GM15510 (cell line): ENCODE results near the gene ZFAND4.

Source experiments
- POLR2A ChIP-seq: IDR thresholded peaks from 3 replicates; pipeline ENCODE4 v1.6.1; 2011; ENCODE audit warnings: borderline replicate concordance; ENCODE audit not compliant: insufficient read length; ENCODE audit errors: extremely low read depth

Gene ZFAND4

DNA sequence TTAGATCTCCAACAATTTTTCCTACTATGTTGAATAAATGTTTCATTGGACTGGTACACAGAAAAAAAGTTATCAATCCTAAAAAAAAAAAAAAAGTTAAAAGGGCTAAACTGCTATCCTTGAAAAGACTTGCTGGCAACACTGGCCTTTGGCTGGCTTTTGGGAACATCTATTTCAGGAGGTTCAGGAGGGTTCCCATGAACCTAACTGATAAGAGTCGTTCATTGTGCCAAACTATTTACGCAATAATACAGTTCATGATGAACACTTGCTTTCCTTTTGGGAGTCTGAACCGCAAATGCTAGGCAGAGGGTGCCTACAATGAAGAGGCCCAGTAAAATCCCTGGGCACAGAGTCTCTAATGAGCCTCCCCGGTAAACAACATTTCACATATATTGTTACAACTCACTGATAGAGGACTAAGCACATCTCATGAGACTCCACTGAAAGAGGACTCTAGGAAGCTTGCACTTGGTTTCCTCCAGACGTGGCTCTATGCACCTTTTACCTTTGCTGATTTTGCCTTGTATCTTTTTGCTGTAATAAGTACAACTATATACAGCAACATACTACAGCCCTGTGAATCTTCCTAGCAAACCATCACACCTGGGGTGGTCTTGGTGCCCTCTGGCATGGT, 45.0 kb downstream of the ZFAND4 start:
- no peak for TF ChIP-seq POLR2A

DNA sequence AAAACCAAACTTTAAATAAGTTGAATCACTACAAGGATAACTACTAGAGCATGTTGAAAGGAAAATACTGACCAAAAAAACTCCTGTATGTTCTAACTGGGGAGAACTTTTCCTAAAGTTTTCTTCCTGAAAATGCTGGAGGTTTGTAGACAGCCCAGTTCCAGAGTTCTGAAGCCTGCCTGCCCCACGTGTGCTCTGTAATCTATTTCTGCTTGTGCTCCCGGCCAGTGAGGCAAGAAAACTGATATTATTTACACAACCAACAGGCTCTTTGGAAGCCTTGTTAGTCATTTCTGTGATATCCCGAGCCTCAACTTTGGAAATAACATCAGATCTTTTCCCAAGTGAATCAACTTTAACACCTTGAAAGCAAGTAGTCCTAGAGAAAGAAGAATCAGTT, 46.7 kb downstream of the ZFAND4 start:
- no peak for TF ChIP-seq POLR2A

DNA sequence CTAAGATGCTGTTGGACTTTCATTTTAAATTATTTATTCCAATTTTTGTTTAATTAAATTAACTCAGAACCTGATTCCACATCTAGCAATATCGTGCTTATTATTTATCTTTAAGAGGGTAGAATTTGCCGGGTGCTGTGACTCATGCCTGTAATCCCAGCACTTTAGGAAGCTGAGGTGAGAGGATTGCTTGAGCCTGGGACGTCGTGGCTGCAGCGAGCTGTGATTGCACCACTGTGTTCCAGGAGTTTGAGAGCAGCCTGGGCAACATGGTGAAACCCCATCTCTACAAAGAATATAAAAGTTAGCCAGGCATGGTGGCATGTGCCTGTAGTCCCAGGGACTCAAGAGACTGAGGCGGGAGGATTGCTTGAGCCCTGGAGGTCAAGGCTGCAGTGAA, 47.8 kb downstream of the ZFAND4 start:
- TF ChIP-seq POLR2A: no peak

DNA sequence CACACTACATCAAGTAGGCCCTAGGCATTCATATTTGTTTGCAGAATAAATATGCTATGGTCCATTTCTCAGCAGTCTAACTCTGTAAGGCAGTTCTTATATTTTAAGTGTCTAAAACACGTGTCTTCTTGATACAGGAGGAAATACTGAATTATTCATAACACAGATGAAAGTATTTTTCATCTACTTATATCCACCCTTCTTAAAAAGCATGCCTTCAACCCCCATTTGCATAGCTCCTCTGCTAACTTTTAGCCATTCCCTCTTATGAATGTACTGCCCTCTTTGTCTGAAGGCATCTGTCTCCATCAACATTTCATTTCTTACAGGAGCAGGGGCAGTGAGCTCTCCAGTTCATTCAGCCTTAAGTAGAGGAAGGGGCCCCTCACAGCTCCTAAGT, 57.7 kb downstream of the ZFAND4 start:
- TF ChIP-seq POLR2A: no peak

DNA sequence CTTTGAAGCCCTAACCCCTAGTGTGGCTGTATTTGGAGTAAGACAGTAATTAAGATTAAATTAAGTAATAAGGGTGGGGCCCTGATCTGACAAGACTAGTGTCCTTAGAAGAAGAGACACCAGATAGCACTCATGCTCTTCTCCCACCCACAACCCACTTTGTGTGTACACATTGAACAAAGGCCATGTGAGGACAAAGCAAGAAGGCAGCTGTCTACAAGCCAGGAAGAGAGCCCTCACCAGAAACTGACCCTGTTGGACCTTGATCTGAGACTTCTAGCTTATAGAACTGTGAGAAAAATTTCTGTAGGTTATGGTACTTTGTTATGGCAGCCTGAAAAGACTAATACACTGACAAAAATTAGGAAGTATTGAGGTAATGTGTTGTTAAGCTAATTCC, 59.8 kb downstream of the ZFAND4 start:
- TF ChIP-seq POLR2A: no peak

DNA sequence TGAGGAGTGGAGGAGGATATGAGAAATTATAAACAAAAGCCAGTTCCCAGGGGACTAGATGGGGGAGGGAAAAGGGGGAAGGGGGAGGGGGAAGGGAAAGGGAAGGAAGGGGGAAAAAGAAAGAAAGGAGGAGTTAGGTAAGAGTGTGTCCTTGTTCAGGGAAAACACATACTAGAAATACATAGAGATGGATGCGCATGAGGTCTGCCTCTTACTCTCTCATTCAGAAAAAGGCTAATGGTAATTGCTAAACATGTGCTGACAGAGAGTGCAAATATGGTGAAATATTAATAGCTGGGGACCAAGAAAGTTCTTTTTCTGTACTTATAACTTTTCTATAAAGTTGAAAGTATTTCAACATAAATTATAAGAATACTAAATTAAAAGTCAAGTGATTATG, 64.5 kb downstream of the ZFAND4 start:
- no peak for TF ChIP-seq POLR2A

DNA sequence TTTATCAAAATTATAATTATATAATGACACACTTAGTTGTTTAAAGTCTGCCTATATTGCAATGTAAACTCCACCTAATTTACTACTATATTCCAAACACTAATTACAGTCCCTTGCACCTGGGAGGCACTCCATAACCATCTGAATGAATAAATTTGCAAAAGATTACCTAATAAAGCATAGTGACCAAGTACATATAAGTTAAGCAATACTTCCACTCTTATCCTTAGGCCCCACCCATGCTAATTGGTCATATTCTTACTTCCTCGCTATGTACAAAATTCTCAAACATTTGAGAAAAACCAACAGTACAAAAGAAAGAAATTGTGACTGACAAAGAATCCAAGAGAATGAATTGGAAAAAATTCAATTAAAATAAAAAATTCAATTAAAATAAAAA, 65.3 kb downstream of the ZFAND4 start:
- no peak for TF ChIP-seq POLR2A

DNA sequence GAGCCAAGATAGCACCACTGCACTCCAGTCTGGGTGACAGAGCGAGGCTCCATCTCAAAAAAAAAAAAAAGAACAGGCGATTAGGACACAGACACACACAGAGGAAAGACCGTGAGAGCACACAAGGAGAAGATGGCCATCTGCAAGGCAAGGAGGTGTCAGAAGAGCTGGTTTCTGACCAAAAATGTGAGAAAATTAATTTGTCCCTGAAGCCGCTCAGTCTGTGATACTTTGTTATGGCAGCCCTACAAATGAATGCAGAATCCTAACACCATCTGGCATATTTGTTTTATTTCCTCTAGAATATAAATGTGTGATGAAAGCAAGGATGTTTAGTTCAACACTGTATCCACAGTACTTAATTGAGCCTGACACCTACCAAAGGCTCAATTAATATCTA, 69.7 kb downstream of the ZFAND4 start:
- TF ChIP-seq POLR2A: no peak

DNA sequence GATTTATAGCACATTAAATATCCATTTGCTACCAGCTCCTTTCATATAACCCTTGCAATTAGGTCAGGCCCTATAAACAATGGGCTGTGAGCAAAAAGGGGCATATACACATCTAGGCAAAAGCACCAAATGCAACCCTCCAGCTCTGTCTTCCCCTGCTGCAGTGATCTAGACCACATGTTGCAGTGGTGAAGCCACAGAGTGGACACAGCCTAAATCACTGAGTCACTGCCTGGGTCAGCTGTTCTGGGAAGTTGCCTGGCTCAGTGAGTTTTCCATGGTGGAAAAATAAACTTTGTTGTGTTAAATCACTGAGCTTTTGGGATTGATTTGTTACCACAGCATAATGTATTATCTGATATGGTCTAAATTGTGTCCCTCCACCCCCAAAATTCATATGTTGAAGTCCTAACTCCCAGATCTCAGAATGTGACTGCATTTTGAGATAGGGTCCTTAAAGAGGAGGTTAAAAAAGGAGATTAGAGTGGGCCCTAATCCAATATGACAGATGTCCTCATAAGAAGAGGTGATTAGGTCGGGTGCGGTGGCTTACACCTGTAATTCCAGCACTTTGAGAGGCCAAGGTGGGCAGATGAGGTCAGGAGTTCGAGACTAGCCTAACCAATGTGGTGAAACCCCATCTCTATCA, 70.4 kb downstream of the ZFAND4 start:
- TF ChIP-seq POLR2A: no peak

DNA sequence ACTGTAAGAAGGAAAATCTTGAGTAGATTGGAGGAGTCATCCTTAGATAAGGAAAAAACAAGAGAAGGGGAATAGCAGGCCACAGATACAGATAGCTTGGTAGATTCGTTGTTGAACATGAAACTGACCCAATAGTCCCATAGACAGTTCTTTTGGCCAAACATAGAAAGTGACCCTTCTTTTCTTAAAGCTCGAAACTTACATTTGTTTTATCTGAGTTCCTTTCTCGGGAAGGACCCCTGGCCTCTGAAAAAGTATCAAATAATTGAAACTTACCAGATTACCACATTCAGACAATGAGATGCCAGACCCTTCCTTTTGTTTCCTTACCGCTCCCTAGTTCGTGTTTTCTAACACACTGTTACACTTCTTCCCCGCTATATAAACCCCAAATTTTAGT, 72.9 kb downstream of the ZFAND4 start:
- TF ChIP-seq POLR2A: no peak

DNA sequence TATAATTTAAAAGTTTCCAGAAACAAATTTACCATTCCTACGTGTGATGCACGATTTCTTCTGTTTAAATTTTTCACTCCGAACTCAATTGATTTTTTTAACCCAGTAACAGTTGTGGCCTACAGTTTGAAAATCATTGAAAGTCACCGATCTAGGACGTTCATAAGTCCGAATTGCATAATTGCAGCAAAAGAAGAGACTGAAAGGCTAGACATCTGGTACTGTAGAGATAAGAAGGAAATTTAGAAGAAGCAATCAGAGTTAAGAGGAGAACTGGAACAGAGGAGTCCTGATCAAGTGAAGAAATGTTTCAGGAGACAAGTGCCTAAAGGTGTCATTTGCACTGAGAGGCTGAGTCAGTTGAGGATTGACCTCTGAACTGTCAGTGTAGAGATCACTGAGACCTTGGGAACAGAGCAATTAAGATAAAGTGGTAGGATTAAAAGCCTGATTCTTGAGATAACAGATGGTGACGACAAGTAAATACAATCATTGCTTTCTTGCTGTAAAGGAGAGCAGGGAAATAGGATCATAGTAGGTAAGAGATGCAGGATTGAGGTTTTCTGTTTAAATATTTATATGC, 73.5 kb downstream of the ZFAND4 start:
- TF ChIP-seq POLR2A: no peak

DNA sequence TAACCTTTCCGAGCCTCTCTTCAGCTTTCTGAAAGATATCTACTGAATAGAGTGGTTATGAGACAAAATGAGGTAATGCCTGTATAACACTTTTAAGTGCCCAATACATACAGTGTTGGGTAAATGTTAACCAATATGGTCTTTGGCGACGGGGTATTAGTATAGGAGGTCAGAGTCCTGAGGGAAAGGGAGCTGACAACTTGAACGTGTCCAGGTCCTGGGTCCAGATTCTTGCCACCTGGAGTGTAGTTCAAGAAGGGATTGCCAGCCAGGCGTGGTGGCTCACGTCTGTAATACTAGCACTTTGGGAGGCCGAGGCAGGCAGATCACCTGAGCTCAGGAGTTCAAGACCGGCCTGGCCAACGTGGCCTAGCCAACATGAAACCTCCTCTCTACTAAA, 76.0 kb downstream of the ZFAND4 start:
- TF ChIP-seq POLR2A: no peak

DNA sequence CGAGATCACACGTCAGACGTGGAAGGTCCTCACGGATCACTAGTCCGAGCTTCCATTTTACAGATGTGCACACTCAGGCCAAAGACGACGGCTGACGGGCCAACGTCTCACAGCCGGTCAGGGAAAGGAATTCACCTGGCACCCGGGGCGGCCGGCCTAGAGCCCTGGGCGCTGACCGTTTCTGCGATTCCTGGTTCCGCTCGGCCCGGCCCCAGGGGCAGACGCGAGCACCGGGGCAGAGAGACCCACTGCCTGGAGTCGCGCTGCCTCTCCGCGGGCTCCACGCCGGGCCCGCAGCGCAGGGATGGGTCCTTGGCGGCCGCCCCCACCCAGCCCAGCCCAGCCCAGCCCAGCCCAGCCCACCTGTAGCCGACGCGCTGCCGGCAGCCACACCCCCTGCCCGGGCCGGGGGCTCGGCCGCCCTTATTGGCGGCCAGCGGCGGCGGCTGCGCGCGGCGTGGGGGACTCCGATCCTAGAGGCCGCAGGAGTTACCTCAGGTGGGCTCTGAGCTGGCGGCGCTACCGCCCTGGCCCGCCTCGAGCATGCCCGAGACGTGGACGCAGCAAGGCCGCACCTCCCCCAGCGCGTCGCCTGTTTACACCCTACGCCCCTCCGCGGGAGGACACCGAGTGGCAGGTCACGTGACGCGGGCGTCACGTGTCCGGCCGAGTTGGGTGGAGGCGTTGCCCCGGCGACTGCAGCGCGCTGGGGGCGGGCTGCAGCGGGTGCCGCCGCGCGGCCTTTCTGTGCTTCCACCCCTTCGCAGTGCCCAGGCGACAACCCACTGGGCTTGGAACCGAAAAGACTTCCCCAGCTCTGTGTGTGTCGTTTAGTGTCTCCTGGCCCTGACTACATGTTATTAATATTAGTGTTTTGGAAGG, 78.1 kb downstream of the ZFAND4 start:
- peak; percentile 51 for TF ChIP-seq POLR2A

DNA sequence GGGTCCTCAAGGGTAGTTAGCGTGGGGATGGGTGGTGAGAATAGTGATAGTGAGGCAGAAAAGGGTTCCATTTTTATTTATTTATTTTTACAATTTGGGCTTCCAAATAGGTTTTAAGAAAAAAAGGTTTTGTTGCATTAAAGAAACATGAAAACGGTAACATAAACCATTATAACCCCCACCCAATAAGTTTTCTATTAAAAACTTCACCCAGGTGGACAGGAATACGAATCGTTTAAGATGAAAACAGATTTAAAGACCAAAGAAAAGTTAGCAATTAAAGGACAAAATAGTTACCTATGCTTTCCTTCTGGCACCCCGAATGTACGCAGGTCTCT, 78.7 kb downstream of the ZFAND4 start:
- no peak for TF ChIP-seq POLR2A

DNA sequence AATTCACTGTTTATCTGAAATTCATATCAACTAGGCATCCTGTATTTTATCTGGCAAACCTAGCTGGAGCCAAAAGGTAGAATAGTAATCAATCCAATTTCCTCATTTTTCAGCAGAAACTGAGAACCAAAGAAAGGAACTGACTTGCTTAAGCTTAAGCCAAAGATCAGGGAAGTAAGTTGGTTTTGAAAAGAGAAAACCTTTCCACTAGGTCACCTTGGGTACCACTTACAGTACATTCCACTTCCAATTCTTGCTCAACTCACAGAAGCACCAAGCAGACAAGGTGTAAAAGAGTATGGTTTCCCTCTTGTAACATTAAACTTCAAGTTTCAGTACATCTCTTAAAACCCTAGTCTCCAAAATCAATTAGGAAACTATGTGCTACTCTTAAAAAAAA, 79.6 kb downstream of the ZFAND4 start:
- TF ChIP-seq POLR2A: no peak
